Activated CD4-positive, alpha-beta T cell treated with anti-CD3 and anti-CD28 coated beads, Interleukin-2, amount 10 ng/mL, durations not matched to agents 7 days and 5 days (primary cell): Measurements from ENCODE around the gene WEE2. TPM values are rescaled to one million over a fixed set of nuclear protein-coding genes. Genes with fewer than 3 reads are reported as not detected.
"Not testable (repeated sequence)": the region's sequence is repeated elsewhere in the genome, so short reads cannot be mapped to it uniquely, and the experiment has no call there.

Experiments
- CTCF ChIA-PET: fragments of 350-600 bp; sonication (Branson Sonifier 250); formaldehyde crosslinking; loops from one replicate; lab custom pipeline; 2021; ENCODE audit warnings: antibody characterized with exemption; lab: Charles Lee
- POLR2A ChIA-PET: fragments of 350-600 bp; sonication (Branson Sonifier 250); formaldehyde crosslinking; loops from one replicate; lab custom pipeline; 2021; ENCODE audit warnings: antibody characterized with exemption; lab: Charles Lee
- DNase-seq: peaks from one replicate; pipeline ENCODE4 v3.0.0-alpha.2; 2020
- H3K27ac Mint-ChIP-seq: one replicate; pipeline ENCODE4 v1.8.0; 2021; ENCODE audit warnings: mild to moderate bottlenecking, moderate library complexity, mixed read lengths
- H3K27me3 Mint-ChIP-seq: one replicate; pipeline ENCODE4 v1.8.0; 2021; ENCODE audit warnings: mixed read lengths
- H3K36me3 Mint-ChIP-seq: one replicate; pipeline ENCODE4 v1.8.0; 2021; ENCODE audit warnings: low read depth, mixed read lengths
- H3K4me1 Mint-ChIP-seq: one replicate; pipeline ENCODE4 v1.8.0; 2021; ENCODE audit warnings: mixed read lengths
- H3K4me3 Mint-ChIP-seq: one replicate; pipeline ENCODE4 v1.8.0; 2021; ENCODE audit warnings: mild to moderate bottlenecking, moderate library complexity, mixed read lengths
- H3K9me3 Mint-ChIP-seq: one replicate; pipeline ENCODE4 v1.8.0; 2021; ENCODE audit warnings: mixed read lengths
- total RNA-seq, 2 experiments: library from RNA; stranded (reverse); gene quantifications; one replicate each; pipeline ENCODE4 v1.2.3, GENCODE V29; 2021

WEE2 gene
- total RNA-seq, 2 experiments from 2014 or later, result not detected

DNA sequence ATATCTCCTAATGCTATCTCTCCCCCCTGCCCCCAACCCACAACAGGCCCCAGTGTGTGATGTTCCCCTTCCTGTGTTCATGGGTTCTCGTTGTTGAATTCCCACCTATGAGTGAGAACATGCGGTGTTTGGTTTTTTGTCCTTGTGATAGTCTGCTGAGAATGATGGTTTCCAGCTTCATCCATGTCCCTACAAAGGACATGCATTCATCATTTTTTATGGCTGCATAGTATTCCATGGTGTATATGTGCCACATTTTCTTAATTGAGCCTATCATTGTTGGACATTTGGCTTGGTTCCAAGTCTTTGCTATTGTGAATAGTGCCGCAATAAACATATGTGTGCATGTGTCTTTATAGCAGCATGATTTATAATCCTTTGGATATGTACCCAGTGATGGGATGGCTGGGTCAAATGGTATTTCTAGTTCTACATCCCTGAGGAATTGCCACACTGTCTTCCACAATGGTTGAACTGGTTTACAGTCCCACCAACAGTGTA, 62.0 kb downstream of the WEE2 start:
- H3K4me1 Mint-ChIP-seq, DNase-seq, H3K27ac Mint-ChIP-seq, H3K27me3 Mint-ChIP-seq, H3K9me3 Mint-ChIP-seq, H3K4me3 Mint-ChIP-seq, POLR2A ChIA-PET: not testable (repeated sequence)
- peaks cover 28% of the 10 kb centered on the region for H3K36me3 Mint-ChIP-seq
- CTCF ChIA-PET, result interaction anchor here (1.4 kb wide), 1 partner anchor 32 kb away, joined by 4 read pairs; the partner anchor contains the start of gene SSBP1

DNA sequence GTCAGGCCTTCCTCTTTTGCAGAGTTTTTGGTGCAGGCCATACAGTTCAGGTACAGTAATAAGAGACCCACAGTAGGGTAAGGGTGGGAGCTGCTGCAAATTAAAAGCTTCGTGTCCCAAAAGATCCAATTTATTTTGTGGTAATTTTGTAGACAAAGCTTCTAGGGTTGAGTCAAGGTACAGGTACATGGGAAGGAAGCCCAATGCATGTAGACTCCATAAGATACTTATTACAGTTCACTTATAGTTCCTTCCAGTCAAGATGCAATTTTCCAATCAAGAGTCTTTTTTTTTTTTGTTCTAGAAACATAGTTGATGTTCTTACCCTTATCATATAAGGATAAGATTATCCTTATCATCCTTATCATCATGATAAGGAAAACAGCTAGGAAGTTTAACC, 68.2 kb downstream of the WEE2 start, which contains the start of gene TAS2R4:
TSS of gene TAS2R4 (plus strand) at position 301 of the 400 bp plus-strand sequence. CDS start 1,815 bp downstream, outside the sequence.
- POLR2A ChIA-PET, result no interaction called here
- Mint-ChIP-seq H3K9me3 (peaks cover 6% of the 10 kb centered on the region), H3K27me3 (no peaks in the 10 kb centered on the region), H3K27ac (no peak within 1 kb of the TSS), H3K4me1 (no peaks in the 10 kb centered on the region), H3K4me3 (no peak within 1 kb of the TSS), H3K36me3 (peaks cover 41% of the 10 kb centered on the region)
- CTCF ChIA-PET, result interaction anchor here (1.0 to 1.3 kb wide), 4 partner anchors 9 to 15 kb away, joined by 3 to 5 read pairs (median 3); no protein-coding TSS in a partner anchor
- no peak for DNase-seq

Other genes with a start within 250 kb of the WEE2 start
- gene AGK, start 156.9 kb upstream of the WEE2 start, total RNA-seq, result 10 to 100 TPM; 40.7 to 42.5 TPM
- 10 to 100 TPM; 24.0 to 28.9 TPM for gene DENND11, start 6.2 kb upstream of the WEE2 start, total RNA-seq
- gene SSBP1, start 30.0 kb downstream of the WEE2 start, total RNA-seq, result 100 to 1,000 TPM; 109 to 127 TPM
- gene TAS2R3, start 55.7 kb downstream of the WEE2 start, total RNA-seq, result 1 to 10 TPM; 1.4 to 1.8 TPM
- gene TAS2R4, start 68.3 kb downstream of the WEE2 start, total RNA-seq, result 1 to 10 TPM; 1.1 to 1.3 TPM
- 1 to 10 TPM; 1.2 to 1.3 TPM for gene TAS2R5, start 81.9 kb downstream of the WEE2 start, total RNA-seq
- not detected for gene PRSS37, start 133.1 kb downstream of the WEE2 start, total RNA-seq
- gene OR9A4, start 208.0 kb downstream of the WEE2 start, total RNA-seq, result not detected
- not detected for gene CLEC5A, start 238.6 kb downstream of the WEE2 start, total RNA-seq